Stimulated activated CD8-positive, alpha-beta memory T cell treated with anti-CD3 and anti-CD28 coated beads, Interleukin-2, amount 100 ng/mL, for 1 hour (primary cell): Measurements from ENCODE around the gene GAB3.

ENCODE experiments used
- DNase-seq, 2 donors: peaks; one replicate each; pipeline ENCODE4 v3.0.0-alpha.2; 2020; ENCODE audit warnings: low read depth in 2 of 2

The GAB3 gene, protein sequence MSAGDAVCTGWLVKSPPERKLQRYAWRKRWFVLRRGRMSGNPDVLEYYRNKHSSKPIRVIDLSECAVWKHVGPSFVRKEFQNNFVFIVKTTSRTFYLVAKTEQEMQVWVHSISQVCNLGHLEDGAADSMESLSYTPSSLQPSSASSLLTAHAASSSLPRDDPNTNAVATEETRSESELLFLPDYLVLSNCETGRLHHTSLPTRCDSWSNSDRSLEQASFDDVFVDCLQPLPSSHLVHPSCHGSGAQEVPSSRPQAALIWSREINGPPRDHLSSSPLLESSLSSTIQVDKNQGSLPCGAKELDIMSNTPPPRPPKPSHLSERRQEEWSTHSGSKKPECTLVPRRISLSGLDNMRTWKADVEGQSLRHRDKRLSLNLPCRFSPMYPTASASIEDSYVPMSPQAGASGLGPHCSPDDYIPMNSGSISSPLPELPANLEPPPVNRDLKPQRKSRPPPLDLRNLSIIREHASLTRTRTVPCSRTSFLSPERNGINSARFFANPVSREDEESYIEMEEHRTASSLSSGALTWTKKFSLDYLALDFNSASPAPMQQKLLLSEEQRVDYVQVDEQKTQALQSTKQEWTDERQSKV

DNA sequence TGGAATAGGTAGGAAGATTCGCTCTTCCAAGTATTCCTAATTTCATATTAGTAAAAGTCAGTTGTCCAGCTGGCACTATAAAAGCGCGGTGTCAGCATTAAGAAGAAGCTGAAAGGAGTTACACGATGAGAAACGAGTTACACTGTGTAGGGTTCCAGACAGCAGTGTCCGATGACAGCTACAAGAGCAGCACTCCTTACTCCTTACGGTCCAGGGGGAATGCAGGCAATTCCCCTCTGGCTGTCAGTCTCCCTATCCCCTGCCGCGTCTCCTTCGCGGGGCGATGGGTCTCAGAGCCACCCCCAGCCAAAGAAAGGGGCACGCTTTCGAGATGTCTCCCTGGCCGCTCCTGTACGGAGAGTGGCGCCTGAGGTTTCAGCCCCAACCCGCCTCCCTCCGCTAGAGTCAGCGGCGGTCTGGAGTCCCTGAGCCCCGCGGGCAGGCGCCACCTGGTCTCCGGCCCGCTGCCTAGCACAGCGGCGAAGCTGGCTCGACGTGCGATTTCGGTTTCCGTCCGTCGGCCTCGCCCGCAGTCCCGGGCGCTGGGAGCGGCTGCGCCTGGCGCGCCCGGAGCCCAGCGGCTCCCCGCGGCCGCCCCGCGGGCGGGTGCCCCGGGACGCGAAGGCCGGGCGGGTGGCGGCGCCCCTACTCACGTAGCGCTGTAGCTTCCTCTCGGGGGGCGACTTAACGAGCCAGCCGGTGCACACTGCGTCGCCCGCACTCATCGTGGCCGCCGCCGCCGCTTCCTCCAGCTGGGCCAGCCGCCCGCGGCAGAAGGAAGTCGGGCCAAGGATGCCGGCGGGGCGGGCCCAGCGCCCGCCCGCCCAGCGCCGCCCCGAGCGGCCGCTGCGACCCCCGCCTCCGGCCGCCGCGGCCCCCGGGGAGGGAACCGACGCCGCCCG lies at the start of gene GAB3:
Gene GAB3 (minus strand): TSS at position 777 of the 902 bp plus-strand sequence. CDS start 52 bp downstream, at position 725.
- no peak for DNase-seq

DNA sequence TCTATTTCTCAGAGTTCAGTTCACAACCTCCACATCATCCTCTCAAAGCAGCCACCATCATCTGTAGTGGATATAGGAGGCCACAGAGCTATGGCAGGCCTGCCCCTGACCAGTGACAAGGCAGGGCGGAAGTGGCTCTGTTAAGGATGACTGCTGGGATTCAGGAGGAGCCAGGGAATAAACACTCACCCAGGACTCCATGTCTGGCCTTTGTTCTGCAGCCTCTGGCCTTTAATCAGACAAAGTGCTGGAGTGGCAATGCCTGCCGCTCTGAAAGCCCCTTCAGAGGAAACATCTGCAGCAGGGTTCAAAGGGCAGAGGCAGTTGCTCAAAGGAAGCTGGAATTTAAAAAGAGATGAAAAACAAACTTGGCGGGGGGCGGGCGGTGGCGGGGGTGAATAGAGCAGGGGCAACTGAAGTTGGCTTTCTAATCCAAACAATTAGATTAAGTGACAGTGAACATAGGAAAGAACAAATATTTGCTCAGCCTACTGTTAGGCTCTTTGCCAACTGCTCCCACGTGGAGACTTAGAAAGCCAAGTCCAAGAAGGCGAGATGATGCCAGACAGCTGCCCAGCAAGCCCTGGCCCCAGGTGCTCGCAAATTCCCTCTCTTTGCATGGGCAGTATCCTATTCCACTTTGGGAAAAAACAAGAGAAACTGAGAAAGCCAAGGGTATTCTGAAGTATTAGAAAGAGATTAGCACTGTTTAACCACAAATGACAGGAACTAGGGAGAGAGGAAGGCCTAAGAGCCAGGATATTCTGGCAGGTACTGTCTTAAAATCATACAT lies 48.9 kb upstream of the GAB3 start:
- no peak for DNase-seq

DNA sequence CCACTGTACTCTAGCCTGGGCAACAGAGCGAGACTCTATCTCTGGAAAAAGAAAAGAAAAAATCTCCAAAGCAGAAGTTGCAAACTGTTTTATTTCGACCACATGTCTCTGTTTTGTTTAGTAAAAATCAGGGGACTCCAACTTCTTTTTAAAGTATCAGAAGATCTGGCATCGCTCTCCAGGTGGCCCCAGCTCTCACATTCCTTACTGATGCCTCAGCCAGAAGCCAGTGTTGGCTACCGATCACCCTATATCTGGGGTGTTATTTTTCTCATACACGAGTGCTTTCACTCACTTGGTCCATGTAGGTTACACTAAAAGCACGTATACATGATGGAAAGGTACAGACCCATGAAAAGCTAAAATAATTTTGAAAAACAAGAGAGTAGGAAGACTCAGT lies 46.1 kb upstream of the GAB3 start:
- DNase-seq = no peak

DNA sequence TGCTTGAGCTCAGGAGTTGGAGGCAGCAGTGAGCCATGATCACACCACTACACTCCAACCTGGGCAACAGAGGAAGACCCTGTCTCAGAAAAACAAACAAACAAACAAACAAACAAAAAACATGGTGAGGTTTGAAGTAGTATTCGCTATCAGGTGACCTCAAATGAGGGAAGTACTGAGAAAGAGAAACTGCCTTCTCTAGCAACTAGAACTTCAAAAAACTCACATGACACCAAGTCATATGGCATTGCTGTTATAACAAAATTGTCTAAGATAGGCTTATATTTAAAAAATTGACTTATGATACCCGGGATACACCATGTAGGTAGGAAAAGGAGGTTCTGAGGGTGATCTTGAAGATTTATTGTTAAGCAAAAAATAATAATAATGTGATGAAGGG lies 44.1 kb upstream of the GAB3 start:
- DNase-seq = no peak

DNA sequence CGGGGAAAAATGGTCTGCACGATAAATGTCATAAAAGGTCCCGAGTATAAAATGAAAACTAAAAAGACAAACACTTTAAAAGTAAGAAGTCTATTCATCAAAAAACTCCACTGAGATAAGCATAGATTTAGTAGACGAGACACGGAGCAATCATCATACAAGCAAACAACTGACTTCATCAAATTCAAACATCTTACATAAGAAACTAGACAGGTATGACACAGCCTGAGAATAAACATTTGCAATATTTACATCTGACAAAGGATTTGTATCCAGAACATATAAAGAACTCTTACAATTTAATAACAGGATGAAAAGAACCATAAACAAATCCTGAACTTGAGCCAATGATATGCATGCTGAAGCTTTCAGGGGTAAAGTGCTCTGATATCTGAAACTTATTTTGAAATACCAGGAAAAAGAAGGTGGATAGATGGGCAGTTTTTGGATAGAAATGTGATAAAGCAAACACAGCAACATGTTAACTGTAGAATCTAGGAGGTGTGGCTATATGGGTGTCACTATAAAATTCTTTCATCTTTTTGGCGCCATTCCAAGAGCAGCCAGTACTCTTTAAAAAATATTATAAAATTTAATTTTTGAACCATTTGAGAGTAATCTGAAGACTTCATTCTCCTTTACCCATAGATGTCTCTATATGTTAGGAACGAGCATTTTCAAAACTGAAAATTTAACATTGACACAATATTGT lies 42.4 kb upstream of the GAB3 start:
- no peak for DNase-seq

DNA sequence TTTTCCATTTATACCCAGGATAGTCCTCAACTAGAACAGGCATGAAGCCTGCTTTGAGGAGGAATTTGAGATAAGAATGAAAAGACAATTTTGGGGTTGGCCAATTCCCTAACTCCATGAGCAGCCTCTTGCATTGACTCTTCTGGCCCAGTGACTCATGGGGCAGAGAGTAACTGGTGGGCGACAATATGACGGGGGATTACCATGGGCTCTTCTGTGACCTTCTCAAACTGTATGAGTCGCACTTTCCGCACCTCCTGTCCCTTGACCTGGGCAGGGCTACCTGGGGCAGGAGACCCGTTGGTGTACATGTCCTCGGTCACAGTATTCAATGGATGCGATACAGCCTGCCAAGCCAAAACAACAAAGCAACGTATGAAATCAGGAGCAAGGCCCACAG lies 41.1 kb upstream of the GAB3 start:
- no peak for DNase-seq

DNA sequence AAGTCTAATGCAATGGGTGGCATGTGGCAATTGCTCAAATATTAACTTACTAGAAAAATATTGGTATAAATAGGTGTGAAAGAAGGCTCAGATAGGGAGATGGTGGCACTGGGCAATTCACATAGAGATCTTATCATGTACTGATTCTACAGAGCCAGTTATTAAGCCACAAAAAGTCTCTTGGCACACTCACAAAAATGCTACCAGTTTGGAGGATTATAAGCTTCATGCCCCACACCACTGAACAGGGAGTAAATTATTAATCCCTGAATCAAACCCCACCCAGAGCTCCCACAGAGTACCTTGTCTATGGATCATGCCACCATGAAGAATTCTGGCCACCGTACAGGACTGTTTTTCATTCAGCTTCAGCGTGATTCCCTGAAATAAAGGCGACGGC lies 40.6 kb upstream of the GAB3 start:
- no peak for DNase-seq

DNA sequence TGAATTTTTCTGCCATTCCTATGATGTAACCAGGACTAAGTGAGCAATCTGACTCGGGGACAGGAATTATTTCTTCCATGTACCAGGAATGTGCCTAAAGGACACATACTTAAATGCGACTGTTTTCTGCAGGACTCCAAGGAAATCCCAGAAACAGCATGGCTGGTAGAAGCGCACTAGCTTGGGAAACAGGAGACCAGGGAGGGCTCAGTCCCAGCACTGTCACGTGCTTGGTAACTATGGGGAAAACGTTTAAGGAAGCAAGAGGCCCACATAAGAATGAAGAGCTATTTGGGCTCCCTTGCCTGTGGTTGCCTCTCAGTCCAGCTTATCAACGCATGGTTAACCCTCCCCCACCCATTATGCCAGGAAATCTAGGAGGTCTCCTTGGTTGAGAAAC lies 34.8 kb upstream of the GAB3 start:
- DNase-seq = no peak

DNA sequence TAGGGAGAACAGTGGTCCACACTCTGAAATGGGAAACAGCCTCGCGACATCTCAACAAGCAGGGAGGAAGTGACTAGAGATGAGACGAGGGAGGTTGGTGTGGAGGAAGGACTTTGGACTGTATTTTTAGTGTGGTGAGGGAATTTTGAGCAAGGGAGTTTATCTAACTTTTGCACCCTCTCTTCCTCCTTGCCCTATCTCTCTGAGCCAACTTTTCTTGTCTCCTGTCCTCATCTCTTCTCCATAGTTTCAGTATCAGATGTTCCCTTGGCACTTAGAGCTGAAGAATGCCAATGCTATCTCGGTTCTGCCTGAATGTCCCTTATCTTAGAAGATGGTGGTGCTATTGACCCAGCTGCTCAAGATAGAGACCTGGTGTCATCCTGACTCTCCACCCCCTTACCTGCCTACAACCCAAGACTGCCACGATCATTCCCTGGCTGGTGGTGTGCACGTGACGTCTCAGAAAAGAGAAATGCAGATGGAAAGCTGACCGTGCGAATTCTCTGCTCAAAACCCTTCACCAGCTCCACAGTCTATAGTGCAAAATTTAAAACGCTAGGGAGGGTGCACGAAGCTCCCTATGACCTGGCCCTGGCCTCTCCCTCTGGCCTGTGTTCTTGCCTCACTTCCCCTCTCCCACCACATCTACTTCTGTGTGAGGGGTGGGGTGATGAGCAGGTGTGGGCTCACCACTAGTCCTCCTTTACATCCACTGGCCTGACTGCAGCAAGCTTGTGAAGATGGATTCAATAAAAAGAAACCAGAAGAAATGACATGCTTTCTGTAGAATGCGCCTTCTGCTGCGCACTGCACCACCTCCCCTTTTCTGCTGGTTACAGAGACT lies 33.5 kb upstream of the GAB3 start:
- no peak for DNase-seq

DNA sequence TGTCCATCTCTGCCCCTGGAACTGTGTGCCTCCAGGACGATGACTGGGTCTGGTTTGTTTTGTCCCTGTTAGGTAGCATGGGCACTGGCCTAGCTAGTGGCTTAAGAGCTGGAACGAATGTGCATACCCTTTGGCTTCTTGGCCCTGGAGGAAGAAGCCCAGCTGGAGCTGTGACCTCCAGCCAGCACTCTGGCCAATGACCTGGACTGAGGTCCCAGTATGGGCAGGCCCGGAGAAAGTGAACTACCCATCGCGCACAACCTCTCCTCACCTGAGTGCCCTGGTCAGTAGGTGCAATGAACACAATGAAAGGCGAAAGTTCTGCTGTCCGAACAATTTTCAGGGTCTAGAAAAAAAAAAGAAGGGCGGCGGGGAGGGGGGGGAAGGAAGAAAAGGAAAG lies 30.1 kb upstream of the GAB3 start:
- DNase-seq = no peak

DNA sequence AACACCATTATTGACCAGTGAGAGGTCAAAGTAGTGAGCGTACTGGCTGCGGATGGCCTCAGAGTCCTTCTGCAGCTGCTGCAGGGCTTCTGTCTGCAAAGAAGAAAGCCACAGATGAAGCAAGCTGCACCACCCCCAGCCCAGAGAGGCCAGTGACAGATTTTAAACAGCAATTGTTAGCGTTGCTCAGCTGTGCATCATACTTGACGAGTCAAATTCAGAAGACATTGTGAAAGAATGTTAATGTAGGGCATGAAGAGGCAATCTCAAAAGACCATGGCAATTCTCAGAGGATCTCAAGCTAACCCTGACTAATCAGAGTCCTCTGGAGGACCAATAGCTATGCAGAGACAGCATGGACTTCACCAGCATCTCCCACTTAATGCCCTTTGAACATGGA lies 28.4 kb upstream of the GAB3 start:
- no peak for DNase-seq

DNA sequence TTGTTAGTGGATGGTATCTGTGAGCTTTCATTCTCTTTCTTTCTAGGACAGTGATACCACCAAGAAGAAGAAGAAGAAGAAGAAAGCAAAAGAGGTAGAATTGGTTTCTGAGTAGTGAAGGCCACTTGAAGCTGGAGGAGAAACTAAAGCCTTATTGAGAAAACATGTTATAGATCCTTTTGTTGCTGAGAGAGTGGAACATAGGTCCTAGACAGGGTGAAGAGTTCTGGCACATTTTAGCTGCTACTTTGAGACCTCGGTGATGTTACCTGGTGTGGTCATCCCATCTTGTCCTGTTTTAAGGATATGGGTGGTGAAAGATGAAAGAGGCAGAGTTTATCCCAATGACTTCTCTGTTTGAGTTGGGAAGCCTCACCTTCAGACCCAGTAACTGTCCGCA lies 25.9 kb upstream of the GAB3 start:
- DNase-seq = no peak

DNA sequence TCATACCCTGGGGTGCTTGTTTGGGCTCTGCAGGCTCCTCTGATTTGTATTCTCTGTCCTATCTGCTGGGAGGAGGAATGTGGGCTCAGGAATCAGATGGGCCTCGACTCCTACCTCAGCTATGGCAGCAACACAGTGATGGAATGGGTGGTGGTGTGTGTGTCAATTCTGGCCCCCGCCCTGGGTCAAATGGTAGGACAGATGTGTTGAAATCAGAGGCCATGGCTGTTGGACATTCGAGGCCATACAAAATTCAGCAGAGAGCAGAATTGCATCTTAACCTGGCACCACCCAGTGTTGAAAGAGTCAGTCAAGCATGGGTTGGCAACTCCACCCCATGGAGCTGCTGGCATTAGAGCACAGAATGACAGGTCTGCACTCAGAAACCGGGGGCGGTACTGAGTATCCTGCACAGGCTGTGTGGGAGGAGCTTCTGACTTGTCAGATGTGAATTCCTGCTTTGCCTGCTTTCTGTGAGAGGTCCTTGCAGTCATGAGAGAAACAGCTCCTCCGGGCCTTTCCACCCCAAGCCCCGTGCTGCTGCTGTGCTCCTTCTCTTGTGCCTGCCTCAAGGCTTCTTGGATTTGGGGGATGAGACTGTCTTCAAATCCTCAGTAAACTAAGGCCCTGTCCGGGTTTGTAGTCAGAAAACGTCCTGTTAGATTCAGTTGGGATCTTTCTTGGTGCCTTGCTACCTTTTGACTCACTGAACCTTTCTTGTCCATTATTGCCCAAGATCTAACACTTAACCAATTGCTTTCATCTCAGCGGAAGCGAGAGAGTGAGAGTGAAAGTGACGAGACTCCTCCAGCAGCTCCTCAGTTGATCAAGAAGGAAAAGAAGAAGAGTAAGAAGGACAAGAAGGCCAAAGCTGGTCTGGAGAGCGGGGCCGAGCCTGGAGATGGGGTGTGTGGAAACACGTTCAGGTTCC lies 24.8 kb upstream of the GAB3 start:
- no peak for DNase-seq

DNA sequence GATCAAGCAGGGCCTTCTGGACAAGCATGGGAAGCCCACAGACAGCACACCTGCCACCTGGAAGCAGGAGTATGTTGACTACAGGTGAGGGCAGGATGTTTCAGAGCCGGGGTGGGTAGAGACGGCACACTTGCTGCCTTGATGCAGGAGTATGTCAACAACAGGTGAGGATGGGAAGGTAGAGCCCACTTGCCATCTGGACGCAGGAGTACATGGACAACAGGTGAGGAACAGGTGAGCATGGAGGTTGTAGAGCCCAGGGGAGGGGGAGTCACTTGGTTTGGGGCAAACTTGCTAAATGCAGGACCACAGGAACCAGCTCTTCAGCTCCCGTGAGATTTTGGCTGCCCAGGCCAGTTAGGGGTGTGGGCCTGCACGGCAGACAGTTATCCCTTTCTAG lies 23.7 kb upstream of the GAB3 start:
- DNase-seq = no peak

DNA sequence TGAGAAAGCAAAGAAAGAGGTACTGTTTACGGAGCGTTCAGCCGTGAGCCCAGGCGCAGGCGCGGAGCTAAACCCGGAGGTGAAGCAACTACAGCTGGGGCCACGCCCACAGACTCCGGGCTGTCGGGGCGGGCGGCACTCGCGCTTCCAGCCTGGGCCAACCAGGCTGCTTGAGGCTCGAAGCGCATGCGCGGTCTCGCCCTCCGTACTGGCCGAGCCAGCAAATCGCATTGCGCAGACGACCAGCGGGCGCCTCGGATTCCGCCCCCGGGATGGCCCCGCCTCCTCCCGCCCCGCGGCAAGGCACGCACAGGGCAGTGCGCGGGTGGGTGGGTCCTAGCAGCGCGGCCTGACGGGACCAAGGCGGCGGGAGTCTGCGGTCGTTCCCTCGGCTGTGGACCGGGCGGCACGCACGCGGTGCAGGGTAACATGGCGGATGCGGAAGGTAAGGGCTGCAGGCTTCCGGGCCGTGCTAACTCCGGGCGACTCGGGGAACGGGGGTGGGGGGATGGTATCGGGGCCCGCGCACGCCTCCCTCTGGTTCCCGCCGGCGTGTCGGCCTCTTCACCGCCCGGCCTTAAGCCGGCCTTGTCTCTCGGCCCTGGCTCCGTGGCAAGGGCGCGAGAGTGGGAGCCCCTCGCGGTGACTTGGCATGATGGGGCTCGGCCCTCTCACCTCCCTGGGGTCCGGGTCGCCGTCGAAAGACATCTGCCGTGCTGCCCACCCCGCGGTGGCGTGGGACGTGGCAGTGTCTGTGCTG lies 11.8 kb upstream of the GAB3 start, which contains the start of gene DKC1:
Gene DKC1 (plus strand): TSS at position 328 of the 760 bp plus-strand sequence. CDS start 102 bp downstream, at position 430.
- DNase-seq = peak; percentile 85 to 90

DNA sequence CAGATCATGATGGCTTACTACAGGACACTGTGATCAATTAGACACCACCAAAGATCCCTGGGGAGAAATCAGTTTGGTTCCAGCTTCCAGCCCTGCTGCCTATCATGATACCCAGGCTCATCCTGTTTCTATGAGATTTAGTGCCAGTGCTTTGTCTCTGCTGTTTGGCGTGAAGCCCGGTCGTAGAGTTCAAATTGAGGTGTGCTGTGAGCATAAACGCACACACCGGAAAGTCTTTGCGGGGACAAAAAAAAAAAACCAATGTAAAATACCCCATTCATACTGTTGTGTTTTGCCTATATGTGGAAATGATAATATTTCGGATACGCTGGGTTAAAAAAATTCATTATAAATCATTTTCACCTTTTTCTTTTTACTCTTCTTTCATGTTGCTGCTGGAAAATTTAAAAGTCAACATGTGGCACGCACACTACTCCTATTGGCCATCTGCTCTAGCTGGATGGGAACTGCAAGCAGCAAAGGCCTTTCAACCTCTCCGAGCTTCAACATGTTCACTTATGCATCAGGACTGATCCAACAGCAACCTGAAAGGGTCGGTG lies 11.2 kb upstream of the GAB3 start:
- no peak for DNase-seq

DNA sequence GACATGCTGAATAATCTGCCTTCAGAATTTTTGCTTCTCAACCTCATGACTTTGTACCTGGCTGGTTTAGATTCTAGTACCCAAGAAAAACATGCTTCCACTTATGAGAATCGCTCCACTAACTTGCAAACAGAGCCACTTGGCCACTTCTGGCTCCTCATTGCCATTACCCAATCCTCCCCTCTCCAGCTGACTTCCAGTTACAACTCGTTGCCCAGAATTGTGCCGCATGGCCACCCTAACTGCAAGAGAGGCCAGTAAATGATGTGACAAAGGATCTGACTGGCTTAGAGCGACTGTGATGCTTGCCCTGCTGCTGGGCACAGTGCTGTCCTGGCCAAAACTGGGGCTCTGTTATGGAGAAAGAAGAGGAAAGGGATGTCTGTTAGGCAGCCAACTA lies 7.8 kb upstream of the GAB3 start:
- no peak for DNase-seq
